ENCODE results near the gene COL5A3. TPM values are rescaled to one million over a fixed set of nuclear protein-coding genes. Genes with fewer than 3 reads are reported as not detected.

Gene COL5A3
- total and polyA plus RNA-seq, 3 donors from 2014 or later = 5.5 to 7.6 (median 7.0) TPM

GRCh38 chr19:10001899-10002298, 8.4 kb downstream of the COL5A3 start:
- intact Hi-C loops (cut with DNase I; ENCODE audit: low total_unique reads) = loop anchor here (10.0 kb wide), 1 partner anchor 67 kb away; the partner anchor contains the start of gene OLFM2
- Histone ChIP-seq H3K4me1 (peaks cover 10% of the 10 kb centered on the region), H3K9me3 (no peaks in the 10 kb centered on the region), H3K27ac (no peak overlapping the region), H3K36me3 (ENCODE audit: low read depth, missing control alignments) (no peaks in the 10 kb centered on the region), H3K27me3 (no peaks in the 10 kb centered on the region), H3K4me3 (no peak overlapping the region)
- DNase-seq = peak; percentile 46
- 46 to 56% methylated on average over 4 to 6 of the region's 6 CpGs for WGBS, 2 donors
- TF ChIP-seq CTCF (IDR thresholded peaks at IDR 0.05) = peak in 2 of 3 experiments; percentile 38 to 49
- no peak for TF ChIP-seq POLR2A (IDR thresholded peaks at IDR 0.05)

- no peaks in the 10 kb centered on the region for H3K9me3 ChIP-seq
- intact Hi-C loops (cut with DNase I; ENCODE audit: low total_unique reads) = loop anchor here (10.0 kb wide), 1 partner anchor 65 kb away; the partner anchor contains the start of gene OLFM2
- H3K36me3 ChIP-seq (ENCODE audit: low read depth, missing control alignments) = no peaks in the 10 kb centered on the region
- no peak overlapping the region for H3K27ac ChIP-seq
- no peaks in the 10 kb centered on the region for H3K27me3 ChIP-seq
- H3K4me3 ChIP-seq = no peak overlapping the region
- WGBS, 2 donors = 17 to 20% methylated on average over 15 to 16 of the region's 16 CpGs
- H3K4me1 ChIP-seq = no peaks in the 10 kb centered on the region
- no peak for TF ChIP-seq POLR2A (IDR thresholded peaks at IDR 0.05)
- TF ChIP-seq CTCF (IDR thresholded peaks at IDR 0.05) = peak; percentile 6 to 74 (median 58)
- peak; percentile 87 for DNase-seq
These were observed 10.0 kb downstream of the COL5A3 start for GRCh38 chr19:10000171-10000826.

GRCh38 chr19:9996541-9996940, 13.8 kb downstream of the COL5A3 start:
- no peak for DNase-seq
- TF ChIP-seq POLR2A (IDR thresholded peaks at IDR 0.05) (no peak), CTCF (IDR thresholded peaks at IDR 0.05) (no peak)
- WGBS, 2 donors = 70 to 82% methylated on average over 5 of the region's 5 CpGs
- Histone ChIP-seq H3K4me1 (no peaks in the 10 kb centered on the region), H3K36me3 (ENCODE audit: low read depth, missing control alignments) (no peaks in the 10 kb centered on the region), H3K27me3 (no peaks in the 10 kb centered on the region), H3K9me3 (no peaks in the 10 kb centered on the region), H3K27ac (no peak overlapping the region), H3K4me3 (no peak overlapping the region)
- intact Hi-C loops (cut with DNase I; ENCODE audit: low total_unique reads) = no loop called here

GRCh38 chr19:9995999-9996398, 14.3 kb downstream of the COL5A3 start:
- Histone ChIP-seq H3K9me3 (no peaks in the 10 kb centered on the region), H3K4me3 (no peak overlapping the region), H3K27me3 (no peaks in the 10 kb centered on the region), H3K36me3 (ENCODE audit: low read depth, missing control alignments) (no peaks in the 10 kb centered on the region), H3K4me1 (no peaks in the 10 kb centered on the region), H3K27ac (no peak overlapping the region)
- intact Hi-C loops (cut with DNase I; ENCODE audit: low total_unique reads) = no loop called here
- TF ChIP-seq POLR2A (IDR thresholded peaks at IDR 0.05) (no peak), CTCF (IDR thresholded peaks at IDR 0.05) (no peak)
- DNase-seq = no peak
- WGBS, 2 donors = 70 to 84% methylated on average over 5 to 7 of the region's 7 CpGs

- WGBS, 2 donors = 84 to 85% methylated on average over 8 of the region's 8 CpGs
- DNase-seq = no peak
- H3K9me3 ChIP-seq = no peaks in the 10 kb centered on the region
- TF ChIP-seq CTCF (IDR thresholded peaks at IDR 0.05) (no peak), POLR2A (IDR thresholded peaks at IDR 0.05) (no peak)
- no peak overlapping the region for H3K4me3 ChIP-seq
- intact Hi-C loops (cut with DNase I; ENCODE audit: low total_unique reads) = no loop called here
- H3K27me3 ChIP-seq = no peaks in the 10 kb centered on the region
- no peaks in the 10 kb centered on the region for H3K36me3 ChIP-seq (ENCODE audit: low read depth, missing control alignments)
- H3K4me1 ChIP-seq = no peaks in the 10 kb centered on the region
- no peak overlapping the region for H3K27ac ChIP-seq
These were observed 15.2 kb downstream of the COL5A3 start for GRCh38 chr19:9995084-9995483.

Measured in testis (tissue), 3 donors.